ENCODE results near the gene JAG2. TPM values are rescaled to one million over a fixed set of nuclear protein-coding genes. Genes with fewer than 3 reads are reported as not detected.

Gene JAG2
- total RNA-seq, 6 experiments from 2014 or later = 1.1 to 3.5 (median 1.2) TPM

DNA sequence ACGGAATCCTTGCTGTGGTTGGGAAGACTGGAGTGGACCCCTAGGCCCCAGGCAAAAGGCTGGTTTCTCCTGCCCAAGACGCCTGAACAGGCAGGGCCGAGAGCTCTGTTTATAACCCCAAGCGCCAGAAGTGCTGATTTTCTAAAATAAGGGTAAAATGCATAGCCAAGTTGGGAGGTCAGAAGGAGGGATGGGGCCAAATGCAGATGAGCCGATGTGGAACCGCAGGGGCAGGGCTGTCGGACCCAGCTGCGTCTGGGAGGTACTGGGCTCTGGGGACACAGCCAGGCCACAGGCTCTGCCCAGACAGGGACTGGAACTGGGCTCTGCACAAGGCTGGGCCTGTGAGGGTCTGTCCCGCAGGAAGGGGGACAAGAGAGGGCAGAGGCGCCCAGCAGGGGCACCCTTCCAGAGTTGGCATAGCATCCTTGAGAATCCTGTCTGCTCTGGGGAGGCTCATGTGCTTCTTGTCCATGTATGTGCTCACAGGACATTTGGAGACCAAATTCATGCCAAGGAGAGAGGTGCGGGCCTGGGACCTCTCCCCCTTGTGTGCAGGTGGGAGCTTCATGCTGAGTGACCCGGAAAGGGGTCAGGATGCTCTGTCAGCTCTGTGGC lies 49.1 kb downstream of the JAG2 start:
- no peaks in the 10 kb centered on the region for H3K36me3 ChIP-seq
- H3K27me3 ChIP-seq = no peaks in the 10 kb centered on the region
- H3K27ac ChIP-seq = no peak overlapping the region
- H3K4me1 ChIP-seq = no peaks in the 10 kb centered on the region
- no peaks in the 10 kb centered on the region for H3K9me3 ChIP-seq
- DNase-seq (peak in 1 of 3 donors; percentile 23), ATAC-seq (no peak)
- H3K4me3 ChIP-seq = no peak overlapping the region
- no peak for TF ChIP-seq POLR2A (IDR thresholded peaks at IDR 0.05)
- TF ChIP-seq, protein P1, sequence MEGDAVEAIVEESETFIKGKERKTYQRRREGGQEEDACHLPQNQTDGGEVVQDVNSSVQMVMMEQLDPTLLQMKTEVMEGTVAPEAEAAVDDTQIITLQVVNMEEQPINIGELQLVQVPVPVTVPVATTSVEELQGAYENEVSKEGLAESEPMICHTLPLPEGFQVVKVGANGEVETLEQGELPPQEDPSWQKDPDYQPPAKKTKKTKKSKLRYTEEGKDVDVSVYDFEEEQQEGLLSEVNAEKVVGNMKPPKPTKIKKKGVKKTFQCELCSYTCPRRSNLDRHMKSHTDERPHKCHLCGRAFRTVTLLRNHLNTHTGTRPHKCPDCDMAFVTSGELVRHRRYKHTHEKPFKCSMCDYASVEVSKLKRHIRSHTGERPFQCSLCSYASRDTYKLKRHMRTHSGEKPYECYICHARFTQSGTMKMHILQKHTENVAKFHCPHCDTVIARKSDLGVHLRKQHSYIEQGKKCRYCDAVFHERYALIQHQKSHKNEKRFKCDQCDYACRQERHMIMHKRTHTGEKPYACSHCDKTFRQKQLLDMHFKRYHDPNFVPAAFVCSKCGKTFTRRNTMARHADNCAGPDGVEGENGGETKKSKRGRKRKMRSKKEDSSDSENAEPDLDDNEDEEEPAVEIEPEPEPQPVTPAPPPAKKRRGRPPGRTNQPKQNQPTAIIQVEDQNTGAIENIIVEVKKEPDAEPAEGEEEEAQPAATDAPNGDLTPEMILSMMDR (IDR thresholded peaks at IDR 0.05) = no peak
- intact Hi-C loops (cut with DNase I) = no loop called here
- 55% methylated on average over 7 of the region's 12 CpGs for WGBS (ENCODE audit: insufficient coverage, low coverage, low lambda C conversion rate, missing lambda C conversion rate)

DNA sequence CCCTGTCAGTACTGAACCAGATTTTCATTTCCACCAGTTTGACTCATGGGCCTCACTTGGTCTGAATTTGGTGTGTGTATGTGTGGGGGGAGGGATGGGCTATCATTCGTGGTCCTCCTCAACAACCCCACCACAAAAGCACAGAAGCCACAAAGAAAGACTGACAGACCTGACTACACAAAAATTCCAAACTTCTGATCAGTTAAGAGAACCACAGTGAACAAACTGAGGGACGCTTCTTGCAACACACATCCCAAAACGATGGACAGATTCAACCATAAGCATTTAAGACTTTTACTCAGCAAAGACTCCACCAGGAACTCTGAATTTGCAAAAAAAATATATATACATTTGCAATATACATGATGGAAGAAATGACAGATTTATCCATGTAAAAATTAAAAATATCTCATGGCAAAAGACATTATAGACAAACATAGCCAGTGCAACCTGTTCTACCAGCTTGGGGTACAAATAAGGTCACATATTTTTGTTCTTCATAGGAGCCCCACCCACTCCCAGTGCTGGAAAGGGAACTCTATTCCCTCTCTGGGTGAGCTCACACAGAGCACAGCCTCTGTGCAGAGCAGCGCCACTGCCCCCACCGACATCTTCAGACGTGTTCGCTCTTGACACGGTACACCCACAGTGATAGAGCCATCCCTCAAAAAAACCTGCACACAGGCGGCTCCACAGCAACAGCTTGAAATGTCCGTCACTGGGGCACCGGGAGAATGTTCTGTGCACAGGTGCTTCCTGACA lies 49.7 kb downstream of the JAG2 start:
- no peaks in the 10 kb centered on the region for H3K9me3 ChIP-seq
- no peaks in the 10 kb centered on the region for H3K4me1 ChIP-seq
- no peaks in the 10 kb centered on the region for H3K36me3 ChIP-seq
- 48% methylated on average over 10 of the region's 11 CpGs for WGBS (ENCODE audit: insufficient coverage, low coverage, low lambda C conversion rate, missing lambda C conversion rate)
- H3K27me3 ChIP-seq = no peaks in the 10 kb centered on the region
- no peak overlapping the region for H3K4me3 ChIP-seq
- no peak for TF ChIP-seq POLR2A (IDR thresholded peaks at IDR 0.05)
- TF ChIP-seq, protein P1 (IDR thresholded peaks at IDR 0.05) = no peak
- intact Hi-C loops (cut with DNase I) = no loop called here
- DNase-seq = no peak
- H3K27ac ChIP-seq = no peak overlapping the region
- ATAC-seq = no peak

DNA sequence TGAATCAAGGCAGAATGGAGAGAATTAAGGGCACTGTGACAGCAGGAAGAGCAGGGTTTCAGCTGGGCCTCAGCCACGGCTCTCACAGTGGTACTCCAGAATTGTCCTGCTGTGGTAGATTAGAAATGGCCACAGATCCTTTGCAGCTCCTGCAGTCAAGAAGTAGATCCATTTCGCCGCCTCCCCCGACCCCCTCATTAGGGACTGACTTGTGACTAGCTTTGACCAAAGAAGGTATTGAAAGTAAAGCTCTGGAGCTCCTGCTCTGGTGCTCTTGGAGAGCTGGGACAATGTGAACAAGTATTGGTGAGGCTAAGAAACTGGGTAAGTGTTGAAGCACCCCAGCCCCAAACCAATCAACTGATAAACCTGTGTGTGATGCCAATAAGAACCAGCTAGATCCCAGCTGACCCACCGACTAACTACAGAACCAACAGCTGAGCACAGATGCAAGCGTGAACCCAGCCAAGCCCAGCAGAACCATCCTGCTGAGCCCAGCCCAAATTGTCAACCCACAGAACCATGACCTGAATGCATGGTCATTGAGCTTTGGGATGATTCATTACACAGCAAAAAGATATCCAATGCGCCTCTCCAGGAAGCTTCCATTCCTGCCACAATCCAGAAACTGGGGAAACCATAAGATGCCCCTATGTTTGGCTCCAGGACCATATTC lies 50.7 kb downstream of the JAG2 start:
- Histone ChIP-seq H3K36me3 (no peaks in the 10 kb centered on the region), H3K27me3 (no peaks in the 10 kb centered on the region), H3K4me1 (no peaks in the 10 kb centered on the region), H3K4me3 (no peak overlapping the region), H3K9me3 (no peaks in the 10 kb centered on the region), H3K27ac (no peak overlapping the region)
- no peak for TF ChIP-seq POLR2A (IDR thresholded peaks at IDR 0.05)
- TF ChIP-seq, protein P1 (IDR thresholded peaks at IDR 0.05) = no peak
- 71% methylated on average over 5 of the region's 7 CpGs for whole genome bisulfite sequencing (ENCODE audit: insufficient coverage, low coverage, low lambda C conversion rate, missing lambda C conversion rate)
- intact Hi-C loops (cut with DNase I) = no loop called here
- ATAC-seq (no peak), DNase-seq (peak in 1 of 3 donors; percentile 11)

DNA sequence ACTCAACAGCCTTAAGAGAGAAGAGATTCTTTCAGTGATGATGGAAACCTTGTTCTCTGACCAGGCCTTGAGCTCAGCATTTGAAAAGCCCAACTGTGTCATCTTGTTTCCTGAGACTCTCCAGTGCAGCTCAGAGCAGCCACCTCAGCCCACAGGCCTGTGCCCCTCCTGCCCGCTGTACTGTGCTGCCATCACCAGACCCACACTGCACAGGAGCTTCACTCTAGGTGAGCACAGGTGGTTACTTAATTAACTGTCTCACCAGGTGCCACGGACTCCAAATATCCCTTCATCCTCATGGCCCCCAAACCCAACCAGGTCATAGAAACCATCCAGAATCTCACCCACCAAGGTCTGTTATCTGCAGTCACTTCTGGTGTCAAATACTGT lies 51.3 kb downstream of the JAG2 start:
- Histone ChIP-seq H3K9me3 (no peaks in the 10 kb centered on the region), H3K27ac (no peak overlapping the region), H3K4me3 (no peak overlapping the region), H3K27me3 (no peaks in the 10 kb centered on the region), H3K36me3 (no peaks in the 10 kb centered on the region), H3K4me1 (no peaks in the 10 kb centered on the region)
- DNase-seq (peak in 1 of 3 donors; percentile 14), ATAC-seq (no peak)
- TF ChIP-seq, protein P1 (IDR thresholded peaks at IDR 0.05) = no peak
- TF ChIP-seq POLR2A (IDR thresholded peaks at IDR 0.05) = no peak
- intact Hi-C loops (cut with DNase I) = no loop called here
- 60% methylated on average over 2 of the region's 2 CpGs for WGBS (ENCODE audit: insufficient coverage, low coverage, low lambda C conversion rate, missing lambda C conversion rate)
